ENCODE results near the gene NFU1.
"Not testable (repeated sequence)": the region's sequence is repeated elsewhere in the genome, so short reads cannot be mapped to it uniquely, and the experiment has no call there.

Gene NFU1

DNA sequence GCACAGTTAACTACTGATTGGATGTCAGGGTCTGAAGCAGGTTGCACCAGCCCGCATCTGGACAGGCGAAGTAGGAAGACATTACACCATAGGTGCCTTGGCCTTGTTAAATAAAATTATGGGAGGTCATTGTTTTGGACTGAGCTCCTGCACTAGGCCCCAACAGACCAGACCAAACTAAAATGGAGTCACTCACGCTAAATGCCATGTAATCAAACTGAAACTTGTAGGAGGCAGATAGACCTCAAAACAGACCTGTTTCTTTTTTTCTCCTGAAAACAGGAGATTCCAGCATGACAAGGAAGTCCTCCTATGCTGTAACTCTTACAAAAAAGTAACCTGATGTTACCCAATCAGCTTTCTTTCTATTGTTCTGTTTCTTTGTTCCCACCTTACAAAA is 15.5 kb upstream of the NFU1 start:
- in situ Hi-C loops (cut with MboI; ENCODE audit: low sequenced_read_pairs) = no loop called here

DNA sequence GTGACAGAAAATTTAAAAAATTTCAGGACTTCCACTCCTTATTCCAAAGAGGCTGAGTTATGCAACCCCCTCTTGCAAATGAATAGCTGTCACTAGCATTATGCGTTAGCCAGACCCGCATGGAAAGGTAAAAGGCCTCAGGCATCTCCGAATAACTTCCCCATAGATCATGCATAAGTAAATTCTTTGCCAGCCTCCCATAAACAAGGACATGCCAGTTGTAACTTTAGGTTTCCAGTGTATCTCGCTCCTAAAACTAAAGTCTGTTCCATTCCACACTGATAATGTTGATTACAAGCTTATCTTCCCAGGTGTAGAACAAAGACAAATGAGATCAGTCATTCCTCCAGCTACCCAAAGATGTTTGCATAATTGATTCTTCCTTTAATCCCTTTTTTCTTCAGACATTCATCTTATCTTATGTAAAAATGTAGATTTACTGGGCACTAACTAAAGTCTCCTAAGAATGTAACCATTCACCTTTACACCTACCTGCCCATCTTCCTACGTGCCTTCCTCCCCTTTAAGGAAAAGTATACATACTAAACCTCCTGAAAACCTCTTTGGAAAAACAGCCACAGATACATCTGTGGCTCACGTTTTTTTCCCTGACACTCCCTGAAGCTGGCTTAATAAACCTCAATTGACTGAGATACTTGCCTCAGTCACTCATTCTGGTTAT is 13.6 kb upstream of the NFU1 start:
- in situ Hi-C loops (cut with MboI; ENCODE audit: low sequenced_read_pairs) = no loop called here

DNA sequence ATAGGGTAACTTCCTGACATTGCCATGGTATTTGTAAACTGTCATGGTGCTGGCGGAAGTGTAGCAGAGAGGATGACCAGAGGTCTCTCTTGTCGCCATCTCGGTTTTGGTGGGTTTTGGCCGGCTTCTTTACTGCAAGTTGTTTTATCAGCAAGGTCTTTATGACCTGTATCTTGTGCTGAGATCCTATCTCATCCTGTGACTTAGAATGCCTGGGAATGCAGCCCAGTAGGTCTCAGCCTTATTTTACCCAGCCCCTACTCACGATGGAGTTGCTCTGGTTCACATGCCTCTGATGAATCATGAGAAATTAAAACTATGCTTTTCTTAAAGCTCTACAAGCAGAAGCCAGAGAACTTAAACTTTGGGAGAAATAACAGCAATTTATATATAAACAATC is 12.7 kb upstream of the NFU1 start:
- in situ Hi-C loops (cut with MboI; ENCODE audit: low sequenced_read_pairs) = no loop called here

DNA sequence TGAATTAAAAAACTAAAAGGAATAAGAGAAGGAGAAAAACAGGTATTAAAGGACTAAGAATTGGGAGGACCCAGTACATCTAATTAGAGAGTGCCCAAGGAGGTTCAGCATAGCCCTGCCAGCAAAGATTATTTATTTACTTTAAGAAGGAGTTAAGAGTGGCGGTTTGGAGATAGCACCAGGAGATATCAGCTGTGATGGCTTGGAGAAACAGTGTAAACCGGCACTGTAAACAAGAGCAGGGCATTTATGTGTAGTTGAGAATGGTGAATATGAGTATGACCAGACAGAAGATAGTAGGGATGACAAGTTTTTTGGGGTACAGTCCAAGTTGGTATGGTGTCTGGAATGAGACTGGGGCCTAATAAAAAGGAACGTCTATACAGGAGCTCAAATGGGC is 6.4 kb upstream of the NFU1 start:
- in situ Hi-C loops (cut with MboI; ENCODE audit: low sequenced_read_pairs) = not testable (repeated sequence)

DNA sequence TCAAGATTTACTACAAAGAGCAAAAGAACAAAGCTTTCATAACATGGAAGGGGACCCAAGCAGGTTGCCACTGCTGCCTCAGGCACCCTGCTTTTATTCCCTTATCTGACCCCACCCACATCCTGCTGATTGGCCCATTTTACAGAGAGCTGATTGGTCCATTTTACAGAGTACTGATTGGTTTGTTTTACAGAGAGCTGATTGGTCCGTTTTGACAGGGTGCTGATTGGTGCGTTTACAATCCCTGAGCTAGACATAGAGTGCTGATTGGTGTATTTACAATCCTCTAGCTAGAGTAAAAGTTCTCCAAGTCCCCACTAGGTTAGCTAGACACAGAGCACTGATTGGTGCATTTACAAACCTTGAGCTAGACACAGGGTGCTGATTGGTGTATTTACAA is 2.3 kb upstream of the NFU1 start:
- in situ Hi-C loops (cut with MboI; ENCODE audit: low sequenced_read_pairs) = not testable (repeated sequence)

DNA sequence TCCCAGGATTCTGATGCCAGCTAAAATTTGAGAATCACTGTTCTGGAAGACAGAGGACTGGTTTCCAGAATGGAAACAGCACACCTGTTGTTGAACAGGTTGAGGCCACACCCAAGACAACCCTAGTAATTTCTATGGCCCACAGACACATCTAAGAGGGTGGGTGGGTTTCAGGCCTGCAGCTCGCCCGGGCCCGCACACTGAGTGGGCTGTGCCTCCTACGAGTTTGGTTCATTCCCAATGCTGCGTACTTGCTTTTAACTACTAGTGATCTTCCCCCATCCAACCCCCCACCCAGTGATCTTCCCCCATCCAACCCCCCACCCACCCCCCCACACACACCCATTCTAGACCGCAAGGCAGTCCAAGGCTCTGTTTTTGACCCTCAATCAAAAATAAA is 1.3 kb upstream of the NFU1 start:
- in situ Hi-C loops (cut with MboI; ENCODE audit: low sequenced_read_pairs) = no loop called here

DNA sequence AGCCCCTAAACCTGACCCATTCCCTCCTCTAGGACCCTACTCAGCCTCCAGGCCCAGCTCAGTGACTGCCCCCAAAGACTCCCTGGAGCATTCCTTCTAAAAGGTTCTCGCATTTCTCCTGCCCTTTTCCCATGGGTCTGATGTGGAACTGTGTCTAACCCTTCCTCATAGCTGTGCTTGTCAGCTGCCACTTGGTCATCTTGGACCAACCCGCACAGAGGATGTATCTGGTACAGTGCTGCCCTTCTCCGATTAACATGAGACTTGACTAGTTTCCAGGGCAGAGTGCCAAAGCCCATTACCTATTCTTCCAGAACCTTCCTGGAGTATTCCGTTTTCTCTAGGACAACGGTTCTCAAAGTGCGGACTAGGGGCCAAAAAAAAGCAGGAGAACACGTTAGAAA is 518 bp upstream of the NFU1 start:
- in situ Hi-C loops (cut with MboI; ENCODE audit: low sequenced_read_pairs) = no loop called here

DNA sequence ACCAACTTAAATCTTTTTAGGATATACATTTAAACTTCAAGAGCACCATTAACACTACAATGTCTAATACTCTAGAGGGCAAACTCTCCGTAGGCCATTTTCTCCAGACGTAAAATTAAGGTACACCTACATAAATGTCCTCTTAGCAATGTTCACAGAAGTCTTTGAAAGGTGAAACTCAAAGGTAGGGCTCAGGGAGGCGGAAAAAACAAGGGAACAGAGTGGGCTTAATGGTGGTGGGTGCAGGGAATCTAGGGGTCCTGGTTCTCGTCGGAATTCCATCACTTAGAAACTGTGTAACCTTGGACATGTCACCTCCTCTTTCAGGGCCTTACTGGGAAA is 668 bp downstream of the NFU1 start:
- in situ Hi-C loops (cut with MboI; ENCODE audit: low sequenced_read_pairs) = no loop called here

DNA sequence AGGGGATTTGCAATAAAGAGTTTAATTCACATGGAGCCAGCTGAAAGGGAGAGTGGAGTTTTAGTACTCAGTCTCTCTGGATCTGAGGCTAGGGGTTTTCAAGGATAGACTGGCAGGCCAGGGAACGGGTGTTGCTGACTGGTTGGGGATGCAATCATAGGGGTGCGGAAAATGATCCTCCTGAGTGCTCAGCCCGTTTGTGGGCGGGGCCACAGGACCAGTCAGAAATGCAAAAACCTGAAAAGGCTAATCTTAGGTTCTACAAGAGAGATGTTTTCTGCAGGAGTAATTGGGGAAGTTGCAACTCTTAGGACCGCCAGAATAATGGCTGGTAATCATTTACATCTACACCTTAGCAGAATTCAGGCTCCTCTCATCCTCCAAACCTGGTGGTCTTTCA is 2.5 kb downstream of the NFU1 start:
- in situ Hi-C loops (cut with MboI; ENCODE audit: low sequenced_read_pairs) = no loop called here

DNA sequence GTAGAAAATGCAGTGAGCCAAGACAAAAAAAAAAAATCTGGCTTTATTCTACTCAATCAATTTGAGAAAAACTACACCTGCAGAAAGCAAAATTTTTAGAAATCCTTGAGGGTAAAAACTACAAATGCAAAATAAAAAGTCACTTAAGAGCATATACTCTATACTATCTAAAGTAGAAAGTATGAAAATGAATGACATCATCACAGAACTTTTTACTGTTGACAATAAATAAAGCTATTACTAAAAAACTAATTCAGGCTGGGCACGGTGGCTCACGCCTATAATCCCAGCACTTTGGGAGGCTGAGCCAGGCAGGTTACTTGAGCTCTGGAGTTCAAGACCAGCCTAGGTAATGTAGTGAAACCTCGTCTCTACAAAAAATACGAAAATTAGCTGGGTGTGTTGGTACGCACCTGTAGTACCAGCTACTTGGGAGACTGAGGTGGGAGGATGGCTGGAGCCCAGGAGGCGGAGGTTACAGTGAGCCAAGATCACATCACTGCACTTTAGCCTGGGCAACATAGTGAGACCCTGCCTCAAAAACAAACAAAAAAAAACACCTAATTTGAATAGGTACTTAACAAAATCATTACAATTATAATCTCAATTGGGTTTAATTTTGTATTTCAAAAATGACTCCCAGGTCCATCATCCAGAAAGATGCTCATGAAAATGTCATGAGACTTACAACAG is 7.6 kb downstream of the NFU1 start:
- in situ Hi-C loops (cut with MboI; ENCODE audit: low sequenced_read_pairs) = no loop called here

DNA sequence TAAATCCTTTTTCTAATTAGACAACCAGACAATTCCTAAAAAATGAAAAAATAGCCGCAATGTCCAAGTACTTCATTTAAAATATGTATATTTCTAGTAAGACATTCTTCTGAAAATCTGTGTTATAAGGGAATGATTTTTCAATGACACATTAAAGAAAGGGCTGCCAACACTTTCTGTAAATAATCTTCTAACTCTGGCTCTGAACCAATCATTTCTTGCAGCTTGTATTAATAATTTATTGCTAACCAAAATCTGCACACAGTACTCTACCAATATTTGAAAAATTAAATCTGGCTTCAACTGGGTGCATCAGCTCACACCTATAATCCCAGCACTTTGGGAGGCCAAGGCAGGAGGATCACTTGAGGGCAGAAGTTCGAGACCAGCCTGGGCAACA is 8.3 kb downstream of the NFU1 start:
- in situ Hi-C loops (cut with MboI; ENCODE audit: low sequenced_read_pairs) = no loop called here

DNA sequence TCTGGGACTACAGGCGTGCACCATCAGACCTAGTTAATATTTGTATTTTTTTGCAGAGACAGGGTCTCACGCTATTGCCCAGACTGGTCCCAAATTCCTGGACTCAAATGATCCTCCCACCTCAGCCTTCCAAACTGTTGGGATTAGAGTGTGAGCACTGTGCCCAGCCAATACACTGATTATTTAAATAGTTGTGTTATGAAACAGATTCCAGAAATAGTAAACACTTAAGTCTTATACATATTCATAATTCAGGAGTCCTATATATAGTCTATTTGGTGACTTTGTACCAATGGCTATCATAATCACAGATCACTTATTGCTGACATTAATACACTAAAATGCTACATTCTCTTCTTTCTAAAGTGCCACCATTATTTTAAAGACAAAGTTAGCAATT is 12.8 kb downstream of the NFU1 start:
- in situ Hi-C loops (cut with MboI; ENCODE audit: low sequenced_read_pairs) = no loop called here

DNA sequence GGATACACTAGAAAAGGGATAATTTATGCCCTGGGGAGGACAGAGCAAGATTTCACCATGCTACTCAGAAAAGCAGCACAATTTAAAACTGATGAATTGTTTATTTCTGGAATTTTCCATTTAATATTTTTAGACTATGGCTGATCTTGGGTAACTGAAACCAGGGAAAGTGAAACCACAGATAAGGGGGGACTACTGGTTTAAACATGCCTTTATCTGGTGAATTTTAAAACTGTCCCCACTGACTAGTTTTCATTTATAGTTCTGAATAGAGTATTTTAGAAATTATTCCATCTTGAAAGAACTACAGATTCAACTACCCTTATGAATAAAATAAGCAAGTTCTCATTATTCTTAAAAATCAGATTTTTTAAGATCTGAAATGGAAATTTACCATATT is 15.0 kb downstream of the NFU1 start:
- in situ Hi-C loops (cut with MboI; ENCODE audit: low sequenced_read_pairs) = no loop called here

DNA sequence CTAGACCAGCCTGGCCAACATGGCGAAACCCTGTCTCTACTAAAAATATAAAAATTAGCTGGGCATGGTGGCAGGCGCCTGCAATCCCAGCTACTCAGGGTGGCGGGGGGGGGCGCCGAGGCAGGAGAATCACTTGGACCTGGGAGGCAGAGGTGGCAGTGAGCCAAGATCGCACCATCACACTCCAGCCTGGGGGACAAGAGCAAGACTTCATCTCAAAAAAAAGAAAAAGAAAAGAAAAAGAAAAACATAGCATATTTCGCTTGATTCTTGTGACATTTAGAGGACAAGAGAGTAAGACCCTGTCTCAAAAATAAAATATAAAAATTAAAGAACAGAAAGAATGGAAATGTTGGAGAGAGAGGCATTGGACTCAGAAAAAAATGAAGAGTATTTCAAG is 18.1 kb downstream of the NFU1 start:
- in situ Hi-C loops (cut with MboI; ENCODE audit: low sequenced_read_pairs) = not testable (repeated sequence)

DNA sequence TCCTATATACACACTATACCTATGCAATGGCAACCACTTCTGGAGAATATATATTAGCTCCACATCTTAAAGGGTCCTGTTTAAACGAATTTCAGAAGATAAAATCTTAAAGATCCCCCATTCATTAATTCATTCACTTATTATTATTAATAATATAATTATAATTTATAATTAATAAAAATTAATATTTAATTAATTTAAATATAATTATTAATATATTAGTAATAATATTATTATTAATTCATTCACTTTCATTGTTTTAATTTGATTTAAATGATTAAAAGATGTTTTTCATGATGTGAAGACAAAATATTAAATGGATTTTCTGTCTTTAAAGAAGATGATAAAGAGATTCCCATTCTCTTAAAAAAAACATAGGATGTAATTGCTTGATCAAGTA is 21.1 kb downstream of the NFU1 start:
- in situ Hi-C loops (cut with MboI; ENCODE audit: low sequenced_read_pairs) = no loop called here

DNA sequence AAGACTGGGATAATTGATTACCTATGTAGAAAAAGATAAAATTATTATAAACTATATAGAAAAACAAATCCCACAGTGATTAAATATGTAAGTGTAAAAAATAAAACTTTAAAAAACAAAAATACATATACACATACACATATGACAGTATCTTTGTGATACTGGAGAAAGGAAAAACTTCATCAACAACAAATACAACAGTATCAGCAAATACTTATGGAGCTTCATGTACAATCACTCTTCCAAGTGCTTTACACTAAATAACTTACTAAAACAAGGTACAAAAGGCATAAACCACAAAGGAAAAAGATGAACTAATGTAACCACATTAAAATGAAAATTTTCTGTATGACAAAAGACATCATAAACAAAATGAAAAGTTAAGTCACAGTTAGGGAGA is 26.1 kb downstream of the NFU1 start:
- in situ Hi-C loops (cut with MboI; ENCODE audit: low sequenced_read_pairs) = no loop called here

DNA sequence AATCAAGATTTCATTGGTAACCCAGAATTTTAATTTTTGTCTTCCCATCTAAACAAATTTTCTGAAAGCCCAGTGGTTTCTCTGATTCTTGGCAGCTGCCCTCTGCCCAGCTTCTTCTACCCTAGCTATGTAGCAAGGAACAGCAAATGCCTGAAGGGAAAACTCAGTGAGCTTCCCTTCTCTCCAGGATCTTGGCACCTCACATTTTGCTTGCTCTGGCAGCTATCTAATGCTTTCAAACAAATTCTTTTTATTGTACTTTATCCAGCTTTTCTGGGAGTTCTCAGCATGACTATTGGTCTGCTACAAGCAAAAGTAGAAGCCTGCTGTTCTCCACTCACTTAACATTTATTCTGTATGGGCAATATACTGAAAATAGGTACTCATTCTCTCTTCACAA is 31.9 kb downstream of the NFU1 start:
- in situ Hi-C loops (cut with MboI; ENCODE audit: low sequenced_read_pairs) = no loop called here

DNA sequence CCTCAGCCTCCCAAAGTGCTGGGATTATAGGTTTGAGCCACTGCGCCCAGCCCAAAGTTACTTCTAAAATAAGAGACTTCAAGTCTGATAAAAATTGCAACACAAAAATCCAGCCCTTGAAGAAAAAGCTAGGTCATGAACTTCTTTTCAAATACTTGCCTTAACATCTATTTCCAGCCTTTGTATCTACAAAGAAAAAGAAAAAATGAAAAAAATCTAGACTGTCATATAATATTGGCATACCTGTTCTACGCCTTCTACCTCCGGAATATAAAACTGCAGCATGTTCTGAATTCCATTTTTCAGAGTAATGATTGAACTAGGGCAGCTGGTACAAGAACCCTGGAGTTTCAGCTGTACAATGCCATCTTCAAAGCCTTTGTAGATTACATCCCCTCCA is 37.1 kb downstream of the NFU1 start:
- in situ Hi-C loops (cut with MboI; ENCODE audit: low sequenced_read_pairs) = no loop called here

DNA sequence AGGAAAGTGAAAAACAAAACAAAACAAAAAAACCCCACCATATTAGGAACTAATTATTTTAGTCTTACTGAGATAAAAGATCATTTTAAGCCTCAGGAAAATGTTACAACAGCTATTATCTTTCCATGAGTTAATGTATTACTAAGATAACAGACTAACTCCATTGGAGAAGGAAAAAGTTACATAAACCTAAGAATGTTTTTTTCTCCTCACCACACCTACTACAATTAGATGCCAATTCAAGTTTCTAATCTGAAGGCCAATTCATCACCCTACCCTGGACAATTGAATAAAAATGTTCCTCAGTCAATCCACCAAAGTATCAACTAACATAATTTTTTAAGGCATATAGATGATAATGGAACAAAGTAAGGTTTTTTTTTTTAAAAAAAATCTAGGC is 40.0 kb downstream of the NFU1 start:
- in situ Hi-C loops (cut with MboI; ENCODE audit: low sequenced_read_pairs) = loop anchor here (25.0 kb wide), 1 partner anchor 315 kb away; no protein-coding TSS in a partner anchor

DNA sequence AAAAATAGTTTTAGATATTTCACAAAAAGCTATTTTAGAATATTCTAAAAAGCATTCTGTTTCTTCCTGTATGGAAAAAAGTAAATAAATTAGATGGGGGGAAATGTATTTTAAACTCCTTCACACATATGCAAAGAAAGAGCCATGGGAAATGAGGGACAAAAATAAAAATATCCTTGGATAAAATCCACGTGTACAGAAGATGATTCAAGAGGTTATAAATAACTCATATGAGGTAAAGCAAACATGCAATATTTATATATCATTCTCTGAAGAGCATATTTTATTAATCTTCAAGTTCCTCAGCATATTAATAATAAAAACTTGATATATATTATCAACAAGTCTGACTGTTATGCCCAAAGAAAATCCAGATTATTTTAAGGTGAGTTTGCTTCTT is 41.4 kb downstream of the NFU1 start:
- in situ Hi-C loops (cut with MboI; ENCODE audit: low sequenced_read_pairs) = loop anchor here (25.0 kb wide), 1 partner anchor 316 kb away; no protein-coding TSS in a partner anchor

DNA sequence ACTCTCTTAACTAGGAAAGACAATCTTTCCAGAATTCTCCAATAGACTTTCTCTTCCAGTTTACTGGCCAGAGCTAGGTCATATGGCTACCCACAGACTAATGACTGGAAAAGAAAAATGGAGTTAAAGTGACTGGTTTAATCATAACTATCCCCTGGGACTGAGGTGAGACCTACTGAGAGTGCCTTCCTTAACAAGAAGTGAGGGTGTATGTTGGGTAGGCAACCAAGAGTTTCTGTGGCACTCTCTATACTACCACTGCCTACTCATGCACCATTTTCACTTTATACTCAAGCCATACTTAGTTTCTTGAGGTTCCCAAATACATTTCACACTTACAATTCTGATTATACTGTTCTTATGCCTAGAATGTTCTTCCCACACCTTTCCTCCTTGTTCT is 43.3 kb downstream of the NFU1 start:
- in situ Hi-C loops (cut with MboI; ENCODE audit: low sequenced_read_pairs) = loop anchor here (25.0 kb wide), 1 partner anchor 318 kb away; no protein-coding TSS in a partner anchor

DNA sequence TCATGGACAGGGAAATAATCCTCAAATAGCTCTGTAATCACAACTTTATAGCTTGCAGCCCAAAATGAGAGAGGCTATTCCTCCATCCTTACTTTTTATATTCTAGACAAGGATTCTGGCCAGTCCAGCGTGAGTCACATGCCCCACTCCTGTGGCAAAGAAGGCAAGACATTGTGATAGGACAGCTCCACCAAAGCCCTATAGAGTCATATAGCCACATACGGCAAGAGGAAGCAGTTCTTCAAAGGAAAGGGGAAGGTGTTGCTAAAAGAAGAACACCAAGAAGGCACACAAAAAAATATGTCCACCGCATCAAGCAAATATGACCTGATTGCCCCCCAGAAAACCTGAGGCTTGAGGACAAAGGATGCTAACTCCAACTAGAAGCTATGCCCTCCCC is 46.8 kb downstream of the NFU1 start:
- in situ Hi-C loops (cut with MboI; ENCODE audit: low sequenced_read_pairs) = loop anchor here (25.0 kb wide), 1 partner anchor 322 kb away; no protein-coding TSS in a partner anchor

DNA sequence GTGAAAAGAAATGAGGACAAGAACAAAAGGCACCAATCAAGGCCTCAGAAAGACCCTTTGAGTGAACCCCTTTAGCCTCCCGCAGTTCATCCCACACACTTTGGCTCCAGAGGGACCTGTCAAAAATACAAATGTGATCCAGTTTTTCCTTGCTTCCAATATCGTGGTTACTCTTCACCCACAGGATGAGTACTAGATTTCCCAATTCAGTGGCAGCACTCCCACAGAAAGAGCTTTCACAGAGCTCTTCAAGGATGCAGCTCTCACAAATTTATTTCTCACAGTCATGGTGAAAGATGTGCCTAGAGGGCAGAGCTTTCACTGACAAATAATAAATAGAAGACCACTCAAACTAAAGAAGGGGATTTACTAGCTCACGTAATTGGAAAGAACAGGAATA is 47.2 kb downstream of the NFU1 start:
- in situ Hi-C loops (cut with MboI; ENCODE audit: low sequenced_read_pairs) = loop anchor here (25.0 kb wide), 1 partner anchor 322 kb away; no protein-coding TSS in a partner anchor

All from HL-60/S4 (cell line).